Thoracic aorta (tissue), 2 donors: Measurements from ENCODE around the gene ZNF107. TPM values are rescaled to one million over a fixed set of nuclear protein-coding genes. Genes with fewer than 3 reads are reported as not detected.
A peak's percentile ranks its signal among the peaks of the same experiment; 100 is the strongest.
"Not testable (repeated sequence)": the region's sequence is repeated elsewhere in the genome, so short reads cannot be mapped to it uniquely, and the experiment has no call there.

Experiments used
- ATAC-seq: fragments of 150-250 bp; one replicate; pipeline ENCODE4 v1.8.0; 2017; ENCODE audit warnings: low read depth; ENCODE audit not compliant: insufficient number of reproducible peaks, low FRiP score
- DNase-seq: peaks from one replicate; pipeline ENCODE4 v3.0.0-alpha.2; 2020; ENCODE audit warnings: low spot score
- H3K27ac ChIP-seq, 2 donors: fragments of 200-600 bp; sonication (generic); 1 replicate in 1 of 2; 2 replicates in 1 of 2; pipeline ENCODE4 v1.5.1; 2016; ENCODE audit warnings: mild to moderate bottlenecking in 2 of 2, moderate library complexity in 2 of 2
- H3K27me3 ChIP-seq: fragments of 200-600 bp; sonication (generic); replicated peaks from 2 replicates; pipeline ENCODE4 v1.6.0; 2016; ENCODE audit warnings: mild to moderate bottlenecking; ENCODE audit not compliant: insufficient read depth
- H3K36me3 ChIP-seq: fragments of 200-600 bp; sonication (generic); one replicate; pipeline ENCODE4 v1.5.1; 2016
- H3K4me1 ChIP-seq, 2 donors: fragments of 200-600 bp; sonication (generic); 1 replicate in 1 of 2; 2 replicates in 1 of 2; pipeline versions ENCODE4 v1.5.1 to v1.6.0; 2016; ENCODE audit warnings: low read depth in 2 of 2, mild to moderate bottlenecking in 1 of 2; ENCODE audit not compliant: control insufficient read depth in 1 of 2
- H3K4me3 ChIP-seq: fragments of 200-600 bp; sonication (generic); 2 replicates; pipeline ENCODE4 v1.5.1; 2016; ENCODE audit warnings: mild to moderate bottlenecking
- H3K9me3 ChIP-seq: fragments of 200-600 bp; sonication (generic); 2 replicates; pipeline ENCODE4 v1.5.1; 2016
- total RNA-seq, 2 donors: library from RNA; depleted of rRNA; stranded (reverse); fragments of >200 nt; gene quantifications; one replicate each; pipeline versions ENCODE4 v1.1.0 to v1.2.3, GENCODE V29; 2016
- TF ChIP-seq, protein P1 (sequence below): fragments of 200-600 bp; sonication (generic); IDR thresholded peaks from one replicate; pipeline ENCODE4 v1.5.1; 2019; ENCODE audit warnings: antibody characterized with exemption

Gene ZNF107
- total RNA-seq, 2 donors from 2014 or later = 5.6 to 6.9 TPM

DNA sequence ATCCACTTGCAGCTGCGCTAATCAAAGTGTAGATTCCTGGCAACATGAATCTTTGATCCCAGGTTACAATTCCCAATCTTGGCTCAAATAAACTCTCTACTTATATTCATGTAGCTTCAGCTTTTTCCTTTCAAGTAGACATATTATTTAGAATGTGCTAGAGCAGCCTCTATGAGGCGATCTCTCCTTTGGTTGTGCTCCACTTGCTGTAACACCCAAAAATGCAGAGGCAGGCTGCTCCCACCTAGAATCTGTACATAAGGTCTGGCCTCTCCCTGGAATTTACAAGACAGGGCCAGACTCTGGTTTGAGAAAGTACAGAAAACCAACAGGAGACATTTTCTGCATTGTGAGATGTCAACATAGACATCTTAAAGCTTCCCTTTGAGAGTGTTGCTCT lies 23.1 kb downstream of the ZNF107 start:
- Histone ChIP-seq H3K9me3 (no peaks in the 10 kb centered on the region), H3K4me1 (no peaks in the 10 kb centered on the region), H3K36me3 (peaks cover 19% of the 10 kb centered on the region), H3K4me3 (no peak overlapping the region), H3K27ac (no peak overlapping the region), H3K27me3 (no peaks in the 10 kb centered on the region)
- ATAC-seq (no peak), DNase-seq (no peak)
- TF ChIP-seq, protein P1, sequence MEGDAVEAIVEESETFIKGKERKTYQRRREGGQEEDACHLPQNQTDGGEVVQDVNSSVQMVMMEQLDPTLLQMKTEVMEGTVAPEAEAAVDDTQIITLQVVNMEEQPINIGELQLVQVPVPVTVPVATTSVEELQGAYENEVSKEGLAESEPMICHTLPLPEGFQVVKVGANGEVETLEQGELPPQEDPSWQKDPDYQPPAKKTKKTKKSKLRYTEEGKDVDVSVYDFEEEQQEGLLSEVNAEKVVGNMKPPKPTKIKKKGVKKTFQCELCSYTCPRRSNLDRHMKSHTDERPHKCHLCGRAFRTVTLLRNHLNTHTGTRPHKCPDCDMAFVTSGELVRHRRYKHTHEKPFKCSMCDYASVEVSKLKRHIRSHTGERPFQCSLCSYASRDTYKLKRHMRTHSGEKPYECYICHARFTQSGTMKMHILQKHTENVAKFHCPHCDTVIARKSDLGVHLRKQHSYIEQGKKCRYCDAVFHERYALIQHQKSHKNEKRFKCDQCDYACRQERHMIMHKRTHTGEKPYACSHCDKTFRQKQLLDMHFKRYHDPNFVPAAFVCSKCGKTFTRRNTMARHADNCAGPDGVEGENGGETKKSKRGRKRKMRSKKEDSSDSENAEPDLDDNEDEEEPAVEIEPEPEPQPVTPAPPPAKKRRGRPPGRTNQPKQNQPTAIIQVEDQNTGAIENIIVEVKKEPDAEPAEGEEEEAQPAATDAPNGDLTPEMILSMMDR = no peak

DNA sequence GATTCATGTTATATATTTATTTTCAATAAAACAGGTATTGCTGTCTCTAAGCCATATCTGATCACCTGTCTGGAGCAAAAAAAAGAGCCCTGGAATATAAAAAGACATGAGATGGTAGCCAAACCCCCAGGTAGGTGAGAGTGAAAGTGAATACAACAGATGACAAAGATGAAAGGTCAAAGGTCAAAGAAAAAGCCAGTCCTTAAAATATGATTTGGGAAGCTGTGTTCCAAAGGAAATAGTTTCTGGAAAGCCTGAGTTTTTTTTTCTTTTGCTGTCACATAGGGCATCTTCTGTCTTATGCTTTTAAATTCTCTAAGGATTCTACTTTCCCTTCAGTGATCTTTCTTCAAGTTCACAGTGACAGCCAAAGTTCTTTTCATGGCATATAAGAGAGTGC lies 25.9 kb downstream of the ZNF107 start:
- no peaks in the 10 kb centered on the region for H3K27me3 ChIP-seq
- no peak overlapping the region for H3K27ac ChIP-seq
- DNase-seq (no peak), ATAC-seq (no peak)
- no peaks in the 10 kb centered on the region for H3K9me3 ChIP-seq
- TF ChIP-seq, protein P1 = no peak
- no peaks in the 10 kb centered on the region for H3K4me1 ChIP-seq
- peaks cover 8% of the 10 kb centered on the region for H3K36me3 ChIP-seq
- no peak overlapping the region for H3K4me3 ChIP-seq

DNA sequence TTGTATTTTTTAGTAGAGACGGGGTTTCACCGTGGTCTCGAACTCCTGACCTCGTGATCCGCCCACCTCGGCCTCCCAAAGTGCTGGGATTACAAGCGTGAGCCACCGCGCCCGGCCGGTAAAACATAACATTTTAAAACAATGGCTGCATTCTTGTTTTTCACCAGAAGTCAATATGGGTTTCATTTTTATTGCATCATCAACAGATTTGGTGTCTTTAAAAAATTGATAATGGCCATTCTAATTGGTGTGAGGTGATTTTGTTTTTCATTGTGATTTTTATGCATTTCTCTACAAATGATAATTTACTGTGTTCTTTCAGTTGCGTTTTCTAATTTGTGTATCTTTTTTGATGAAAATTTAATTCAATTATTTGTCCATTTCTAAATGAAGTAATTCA lies 31.9 kb downstream of the ZNF107 start:
- Histone ChIP-seq H3K9me3 (peaks cover 11% of the 10 kb centered on the region), H3K36me3 (peaks cover 12% of the 10 kb centered on the region)
- not testable (repeated sequence) for H3K4me1 ChIP-seq, H3K27me3 ChIP-seq, ATAC-seq, H3K27ac ChIP-seq, DNase-seq, H3K4me3 ChIP-seq

DNA sequence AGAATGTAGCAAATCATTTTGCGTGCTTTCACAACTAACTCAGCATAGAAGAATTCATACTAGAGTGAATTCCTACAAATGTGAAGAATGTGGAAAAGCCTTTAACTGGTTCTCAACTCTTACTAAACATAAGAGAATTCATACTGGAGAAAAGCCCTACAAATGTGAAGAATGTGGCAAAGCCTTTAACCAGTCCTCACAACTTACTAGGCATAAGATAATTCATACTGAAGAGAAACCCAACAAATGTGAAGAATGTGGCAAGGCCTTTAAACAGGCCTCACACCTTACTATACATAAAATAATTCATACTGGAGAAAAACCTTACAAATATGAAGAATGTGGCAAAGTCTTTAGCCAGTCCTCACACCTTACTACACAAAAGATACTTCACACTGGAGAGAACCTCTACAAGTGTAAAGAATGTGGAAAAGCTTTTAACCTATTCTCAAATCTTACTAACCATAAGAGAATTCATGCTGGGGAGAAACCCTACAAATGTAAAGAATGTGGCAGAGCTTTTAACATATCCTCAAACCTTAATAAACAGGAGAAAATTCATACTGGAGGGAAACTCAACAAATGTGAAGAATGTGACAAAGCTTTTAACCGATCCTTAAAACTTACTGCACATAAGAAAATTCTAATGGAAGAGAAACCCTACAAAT lies 40.8 kb downstream of the ZNF107 start:
- Histone ChIP-seq H3K27me3 (no peaks in the 10 kb centered on the region), H3K4me1 (no peaks in the 10 kb centered on the region), H3K27ac (no peak overlapping the region), H3K36me3 (peaks cover 26% of the 10 kb centered on the region), H3K4me3 (peak overlapping the region; percentile 1), H3K9me3 (peaks cover 84% of the 10 kb centered on the region)
- DNase-seq = no peak
- TF ChIP-seq, protein P1 = no peak
- no peak for ATAC-seq

DNA sequence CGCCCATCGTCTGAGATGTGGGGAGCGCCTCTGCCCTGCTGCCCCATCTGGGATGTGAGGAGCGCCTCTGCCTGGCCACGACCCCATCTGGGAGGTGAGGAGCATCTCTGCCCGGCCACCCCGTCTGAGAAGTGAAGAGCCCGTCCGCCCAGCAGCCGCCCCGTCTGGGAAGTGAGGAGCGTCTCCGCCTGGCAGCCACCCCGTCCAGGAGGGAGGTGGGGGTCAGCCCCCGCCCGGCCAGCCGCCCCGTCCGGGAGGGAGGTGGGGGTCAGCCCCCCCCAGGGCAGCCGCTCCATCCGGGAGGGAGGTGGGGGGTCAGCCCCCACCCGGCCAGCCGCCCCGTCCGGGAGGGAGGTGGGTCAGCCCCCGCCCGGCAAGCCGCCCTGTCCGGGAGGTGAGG lies 52.0 kb downstream of the ZNF107 start:
- H3K27me3 ChIP-seq, DNase-seq, H3K27ac ChIP-seq, H3K4me1 ChIP-seq, H3K4me3 ChIP-seq, H3K36me3 ChIP-seq, ATAC-seq: not testable (repeated sequence)
- peaks cover 34% of the 10 kb centered on the region for H3K9me3 ChIP-seq

DNA sequence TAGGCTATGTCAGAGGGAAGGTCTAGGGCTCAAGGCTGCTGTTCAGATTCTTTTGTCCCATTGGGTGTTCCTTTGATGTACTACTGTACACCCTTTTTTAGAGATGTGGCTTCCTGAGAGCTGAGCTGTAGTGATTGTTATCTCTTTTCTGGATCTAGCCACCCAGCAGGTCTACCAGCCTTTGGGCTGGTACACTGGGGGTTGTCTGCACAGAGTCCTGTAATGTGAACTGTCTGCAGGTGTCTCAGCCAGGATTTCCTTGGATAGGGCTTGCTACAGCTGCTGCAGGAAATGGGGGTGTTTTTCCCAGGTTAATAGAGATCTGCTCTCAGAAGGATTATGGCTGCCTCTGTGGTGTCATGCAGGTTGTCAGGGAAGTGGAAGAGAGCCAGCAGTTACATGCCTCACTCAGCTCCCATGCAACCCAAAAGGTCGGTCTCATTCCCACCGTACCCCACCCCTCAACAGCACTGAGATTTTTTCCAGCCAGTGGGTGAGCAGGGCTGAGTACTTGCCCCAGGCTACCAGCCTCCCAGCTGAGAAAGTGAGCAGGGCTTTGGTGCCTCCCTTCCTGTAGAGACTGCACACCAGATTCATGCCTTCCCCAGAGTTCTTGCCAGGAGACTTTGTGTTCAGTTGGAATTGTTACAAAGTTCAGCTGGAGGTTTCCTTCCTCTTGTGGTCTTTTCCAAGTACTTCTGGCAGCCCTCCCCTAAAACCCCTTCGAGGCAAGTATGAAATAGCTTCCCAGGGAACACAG lies 63.3 kb downstream of the ZNF107 start:
- Histone ChIP-seq H3K9me3 (peaks cover 3% of the 10 kb centered on the region), H3K36me3 (no peaks in the 10 kb centered on the region), H3K4me1 (no peaks in the 10 kb centered on the region), H3K4me3 (no peak overlapping the region), H3K27ac (no peak overlapping the region), H3K27me3 (no peaks in the 10 kb centered on the region)
- DNase-seq (no peak), ATAC-seq (no peak)
- TF ChIP-seq, protein P1 = no peak
